ENCODE data around the gene HS6ST3.

- no peak for TF ChIP-seq POLR2A (IDR thresholded peaks at IDR 0.05)
- no peak for TF ChIP-seq CTCF (IDR thresholded peaks at IDR 0.05)
These were observed 82.2 kb downstream of the HS6ST3 start for GRCh38 chr13:96172066-96172465.
